MM.1S (cell line): ENCODE data around the gene FAM185A.
"Not testable (repeated sequence)": the region's sequence is repeated elsewhere in the genome, so short reads cannot be mapped to it uniquely, and the experiment has no call there.

Experiments
- DNase-seq: peaks from one replicate; pipeline ENCODE4 v3.0.0-alpha.2; 2015
- H2AFZ ChIP-seq: fragments of 300-600 bp; sonication (generic); 2 replicates; pipeline ENCODE4 v1.6.0; 2016; ENCODE audit warnings: antibody characterized with exemption, low read length
- H3F3A ChIP-seq: fragments of 300-600 bp; sonication (generic); 2 replicates; pipeline ENCODE4 v1.6.1; 2016; ENCODE audit warnings: mild to moderate bottlenecking, antibody characterized with exemption, low read length, moderate library complexity, mixed read lengths; ENCODE audit not compliant: insufficient read depth
- H3K27ac ChIP-seq: fragments of 300-600 bp; sonication (generic); 2 replicates; pipeline ENCODE4 v1.5.1; 2016; ENCODE audit warnings: mild to moderate bottlenecking, low read length
- H3K27me3 ChIP-seq: fragments of 300-600 bp; sonication (generic); replicated peaks from 2 replicates; pipeline ENCODE4 v1.6.0; 2016; ENCODE audit warnings: low read length; ENCODE audit not compliant: insufficient read depth
- H3K36me3 ChIP-seq: fragments of 300-600 bp; sonication (generic); replicated peaks from 2 replicates; pipeline ENCODE4 v1.6.1; 2016; ENCODE audit warnings: mild to moderate bottlenecking, low read length, mixed read lengths; ENCODE audit not compliant: insufficient read depth
- H3K4me1 ChIP-seq: fragments of 300-600 bp; sonication (generic); 2 replicates; pipeline ENCODE4 v1.6.1; 2016; ENCODE audit warnings: low read length, mixed read lengths
- H3K4me2 ChIP-seq: fragments of 300-600 bp; sonication (generic); 2 replicates; pipeline ENCODE4 v1.6.0; 2016; ENCODE audit warnings: low read depth, low read length
- H3K4me3 ChIP-seq: fragments of 300-600 bp; sonication (generic); 2 replicates; pipeline ENCODE4 v1.5.1; 2016; ENCODE audit warnings: low read length, mixed read lengths
- H3K79me2 ChIP-seq: fragments of 300-600 bp; sonication (generic); 2 replicates; pipeline ENCODE4 v1.6.1; 2016; ENCODE audit warnings: mixed run types, low read length, mixed read lengths
- H3K9ac ChIP-seq: fragments of 300-600 bp; sonication (generic); 2 replicates; pipeline ENCODE4 v1.6.1; 2016; ENCODE audit warnings: low read length, mixed read lengths
- H3K9me2 ChIP-seq: fragments of 300-600 bp; sonication (generic); replicated peaks from 2 replicates; pipeline ENCODE4 v1.6.1; 2016; ENCODE audit warnings: mild to moderate bottlenecking, low read length, mixed read lengths; ENCODE audit not compliant: insufficient read depth
- H3K9me3 ChIP-seq: fragments of 300-600 bp; sonication (generic); replicated peaks from 2 replicates; pipeline ENCODE4 v1.6.1; 2016; ENCODE audit warnings: mild to moderate bottlenecking, low read length, mixed read lengths; ENCODE audit not compliant: insufficient read depth
- H4K20me1 ChIP-seq: fragments of 300-600 bp; sonication (generic); 2 replicates; pipeline ENCODE4 v1.6.1; 2016; ENCODE audit warnings: mild to moderate bottlenecking, low read length, moderate library complexity, mixed read lengths; ENCODE audit not compliant: insufficient read depth
- TF ChIP-seq, protein P1 (sequence below): fragments of 300-600 bp; sonication (generic); IDR thresholded peaks from 2 replicates; pipeline ENCODE4 v1.5.1; 2016; ENCODE audit warnings: antibody characterized with exemption, low read length, mixed read lengths

Gene FAM185A

GRCh38 chr7:102758227-102758626 lies 9.4 kb downstream of the FAM185A start:
- H3K79me2 ChIP-seq, H3K4me3 ChIP-seq, H3K9me2 ChIP-seq, H3K4me1 ChIP-seq, H4K20me1 ChIP-seq, H3F3A ChIP-seq, H3K27ac ChIP-seq, H3K9me3 ChIP-seq, H3K36me3 ChIP-seq, H3K4me2 ChIP-seq, H3K9ac ChIP-seq, H2AFZ ChIP-seq, H3K27me3 ChIP-seq: not testable (repeated sequence)
- DNase-seq, result peak; percentile 7
- TF ChIP-seq, protein P1, sequence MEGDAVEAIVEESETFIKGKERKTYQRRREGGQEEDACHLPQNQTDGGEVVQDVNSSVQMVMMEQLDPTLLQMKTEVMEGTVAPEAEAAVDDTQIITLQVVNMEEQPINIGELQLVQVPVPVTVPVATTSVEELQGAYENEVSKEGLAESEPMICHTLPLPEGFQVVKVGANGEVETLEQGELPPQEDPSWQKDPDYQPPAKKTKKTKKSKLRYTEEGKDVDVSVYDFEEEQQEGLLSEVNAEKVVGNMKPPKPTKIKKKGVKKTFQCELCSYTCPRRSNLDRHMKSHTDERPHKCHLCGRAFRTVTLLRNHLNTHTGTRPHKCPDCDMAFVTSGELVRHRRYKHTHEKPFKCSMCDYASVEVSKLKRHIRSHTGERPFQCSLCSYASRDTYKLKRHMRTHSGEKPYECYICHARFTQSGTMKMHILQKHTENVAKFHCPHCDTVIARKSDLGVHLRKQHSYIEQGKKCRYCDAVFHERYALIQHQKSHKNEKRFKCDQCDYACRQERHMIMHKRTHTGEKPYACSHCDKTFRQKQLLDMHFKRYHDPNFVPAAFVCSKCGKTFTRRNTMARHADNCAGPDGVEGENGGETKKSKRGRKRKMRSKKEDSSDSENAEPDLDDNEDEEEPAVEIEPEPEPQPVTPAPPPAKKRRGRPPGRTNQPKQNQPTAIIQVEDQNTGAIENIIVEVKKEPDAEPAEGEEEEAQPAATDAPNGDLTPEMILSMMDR, result peak; percentile 14; the same call in 1 of the 2 replicates

DNA sequence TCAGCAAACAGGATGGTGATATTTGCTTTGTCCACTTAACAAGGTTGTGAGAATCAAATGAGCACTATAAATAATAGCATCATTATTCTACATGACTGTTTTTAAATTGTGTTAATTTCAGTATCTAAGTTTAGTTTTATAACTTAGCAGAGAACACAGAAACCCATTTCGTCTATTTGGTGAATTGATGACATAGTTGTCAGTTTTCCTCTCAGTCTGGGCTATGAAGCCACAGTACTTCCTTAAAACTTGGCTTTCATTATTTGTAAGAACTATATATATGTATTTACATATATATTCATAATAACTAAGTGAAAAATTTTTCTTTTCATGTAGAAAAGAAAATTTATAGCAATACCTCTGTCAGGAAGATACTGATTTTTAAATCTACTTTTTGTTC lies 11.1 kb downstream of the FAM185A start:
- not testable (repeated sequence) for H3K4me1 ChIP-seq, H3K9me3 ChIP-seq, H3K9ac ChIP-seq, DNase-seq, H3K36me3 ChIP-seq, H3K79me2 ChIP-seq, H3K27me3 ChIP-seq, H3K9me2 ChIP-seq, H3K27ac ChIP-seq, H3K4me3 ChIP-seq, H2AFZ ChIP-seq, H3K4me2 ChIP-seq, H4K20me1 ChIP-seq, H3F3A ChIP-seq

DNA sequence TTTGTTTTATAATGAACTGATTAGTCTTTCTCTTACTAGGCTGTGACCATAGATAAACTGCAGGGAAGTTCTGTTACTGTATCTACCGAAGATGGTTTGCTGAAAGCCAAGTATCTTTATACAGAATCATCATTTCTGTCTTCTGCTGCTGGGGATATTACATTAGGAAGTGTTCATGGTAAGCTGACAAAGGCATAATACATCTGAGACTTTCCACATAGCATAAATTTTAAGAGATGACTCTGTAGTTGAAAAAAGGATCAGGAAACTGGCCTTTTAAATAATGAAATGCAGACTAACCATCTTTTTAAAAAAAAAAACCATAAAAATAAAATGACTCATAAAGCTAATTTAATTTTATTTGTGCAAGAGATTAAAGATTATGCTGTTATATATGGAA lies 12.4 kb downstream of the FAM185A start:
- H3K27ac ChIP-seq, H3K9me2 ChIP-seq: not testable (repeated sequence)

DNA sequence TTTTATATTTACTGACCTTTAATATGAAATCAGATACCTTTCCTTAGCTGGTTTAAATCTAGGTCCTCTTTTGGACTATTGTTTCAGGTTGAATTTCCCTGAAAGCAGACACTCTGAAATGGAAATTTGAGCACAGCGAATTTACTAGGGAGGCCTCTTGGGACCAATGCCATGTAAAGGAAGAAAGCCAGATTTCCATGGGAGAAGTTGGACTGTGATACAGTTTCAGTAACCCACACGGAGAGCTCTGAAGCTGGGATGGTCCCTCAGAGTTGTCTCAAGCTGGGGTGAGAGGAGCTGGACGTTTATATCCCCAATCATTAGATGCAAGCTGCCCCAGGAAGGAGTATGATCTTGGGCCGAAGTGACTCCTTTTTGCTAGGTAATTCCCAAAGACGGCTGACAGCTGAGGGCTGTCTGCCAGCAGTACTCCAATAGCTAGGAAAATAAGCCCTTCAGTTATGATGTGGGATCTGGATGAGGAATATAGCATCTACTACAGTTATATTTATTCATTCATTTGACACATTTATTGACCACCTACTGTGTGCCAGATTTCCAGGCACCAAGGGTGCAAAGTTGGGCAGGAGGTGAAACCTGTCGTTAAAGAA lies 14.6 kb downstream of the FAM185A start:
- not testable (repeated sequence) for H3K4me3 ChIP-seq, H3K27me3 ChIP-seq, H3F3A ChIP-seq, H3K36me3 ChIP-seq, H4K20me1 ChIP-seq, DNase-seq, H3K9me3 ChIP-seq, H3K4me1 ChIP-seq, H3K4me2 ChIP-seq, H2AFZ ChIP-seq, H3K27ac ChIP-seq, H3K9me2 ChIP-seq, H3K79me2 ChIP-seq, H3K9ac ChIP-seq

More for the DNA sequence above, 12.4 kb downstream of the FAM185A start:
- H3K27me3 ChIP-seq, H2AFZ ChIP-seq, H3K9me3 ChIP-seq, H3K36me3 ChIP-seq, H3F3A ChIP-seq, H3K4me1 ChIP-seq, DNase-seq, H3K4me2 ChIP-seq, H3K9ac ChIP-seq, H3K79me2 ChIP-seq, H3K4me3 ChIP-seq, H4K20me1 ChIP-seq: not testable (repeated sequence)

DNA sequence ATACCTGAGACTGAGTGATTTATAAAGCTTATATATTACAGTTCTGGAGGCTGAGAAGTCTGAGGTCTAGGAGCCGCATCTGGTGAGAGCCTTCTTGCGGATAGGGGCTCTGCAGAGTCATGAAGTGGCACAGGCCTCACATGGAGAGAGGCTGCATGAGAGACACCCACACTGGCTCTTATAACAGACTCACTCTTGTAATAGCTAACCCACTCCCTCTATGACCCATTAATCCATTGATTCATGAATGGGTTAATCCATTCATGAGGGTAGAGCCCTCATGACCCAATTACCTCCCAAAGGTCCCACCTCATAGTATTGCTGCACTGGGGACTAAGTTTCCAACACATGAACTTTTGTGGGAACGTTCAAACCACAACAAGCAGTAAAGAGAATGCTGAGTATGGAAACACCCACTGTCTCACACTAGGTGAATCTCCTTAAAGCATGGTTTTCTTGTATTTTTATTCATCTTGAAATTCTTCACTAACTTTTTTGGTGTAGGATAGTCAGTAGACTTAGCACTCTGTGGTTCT lies 20.9 kb downstream of the FAM185A start:
- not testable (repeated sequence) for H3K4me1 ChIP-seq, H3K9me2 ChIP-seq, H3K9me3 ChIP-seq, H3K79me2 ChIP-seq, H3K4me3 ChIP-seq, H3K27me3 ChIP-seq, H3F3A ChIP-seq, H3K36me3 ChIP-seq, H3K9ac ChIP-seq, H4K20me1 ChIP-seq, DNase-seq, H2AFZ ChIP-seq, H3K27ac ChIP-seq, H3K4me2 ChIP-seq

GRCh38 chr7:102770467-102770866 lies 21.7 kb downstream of the FAM185A start:
- not testable (repeated sequence) for H3K36me3 ChIP-seq, H2AFZ ChIP-seq, H3K9me2 ChIP-seq, H3K9ac ChIP-seq, H3K27ac ChIP-seq, H3K4me3 ChIP-seq, H3K9me3 ChIP-seq, H3F3A ChIP-seq, H3K4me2 ChIP-seq, H3K79me2 ChIP-seq, H4K20me1 ChIP-seq, H3K27me3 ChIP-seq, DNase-seq, H3K4me1 ChIP-seq

GRCh38 chr7:102776217-102776616 lies 27.4 kb downstream of the FAM185A start:
- not testable (repeated sequence) for H3F3A ChIP-seq, H3K9ac ChIP-seq, H3K36me3 ChIP-seq, H3K9me2 ChIP-seq, H3K27ac ChIP-seq, H3K4me2 ChIP-seq, H3K79me2 ChIP-seq, H2AFZ ChIP-seq, H4K20me1 ChIP-seq, DNase-seq, H3K4me1 ChIP-seq, H3K27me3 ChIP-seq, H3K9me3 ChIP-seq, H3K4me3 ChIP-seq
